Endothelial cell of umbilical vein (primary cell): ENCODE results near the gene POLR2F. TPM values are rescaled to one million over a fixed set of nuclear protein-coding genes. Genes with fewer than 3 reads are reported as not detected.

ENCODE experiments used
- BruUV-seq: library from RNA; stranded (reverse); fragments of 400-500 nt; replicated peaks from 2 replicates; lab custom pipeline; 2021; lab: Mats Ljungman, UMichigan
- CTCF ChIA-PET: fragments of 300-600, 350-600 bp; sonication (Branson Sonifier 250); formaldehyde crosslinking; loops from one replicate; lab custom pipeline; 2021; ENCODE audit warnings: antibody characterized with exemption, inconsistent platforms; lab: Charles Lee
- POLR2A ChIA-PET: fragments of 300-600, 350-600 bp; sonication (Branson Sonifier 250); formaldehyde crosslinking; loops from one replicate; lab custom pipeline; 2021; ENCODE audit warnings: antibody characterized with exemption, inconsistent platforms; lab: Charles Lee
- DNase-seq: peaks from one replicate; pipeline ENCODE4 v3.0.0-alpha.2; 2011; ENCODE audit warnings: low read depth, low spot score
- FAIRE-seq: peaks from 2 replicates; lab custom pipeline; 2011; peaks lifted over from hg19 to GRCh38; lab: Jason Lieb, UNC
- H2AFZ ChIP-seq: 2 replicates; pipeline ENCODE4 v1.6.0; 2012; ENCODE audit warnings: low read depth, low read length, control low read depth, inconsistent platforms
- H3K27ac ChIP-seq: 2 replicates; pipeline ENCODE4 v1.5.1; 2011; ENCODE audit warnings: low read depth, mild to moderate bottlenecking, control low read depth, low read length, moderate library complexity; ENCODE audit not compliant: insufficient read depth
- H3K27me3 ChIP-seq, 2 experiments: 2 replicates each; pipeline versions ENCODE4 v1.6.0 to v1.6.1; 2011; ENCODE audit warnings: low read length in 2 of 2, mixed read lengths in 1 of 2; ENCODE audit not compliant: control insufficient read depth in 2 of 2, insufficient read depth in 2 of 2
- H3K36me3 ChIP-seq, 2 experiments: 2 replicates in 1 of 2; 3 replicates in 1 of 2; pipeline ENCODE4 v1.5.1; 2011; ENCODE audit warnings: low read length in 2 of 2, mild to moderate bottlenecking in 1 of 2, moderate library complexity in 1 of 2; ENCODE audit not compliant: control insufficient read depth in 2 of 2, insufficient read depth in 2 of 2; ENCODE audit errors: extremely low read depth in 1 of 2
- H3K4me1 ChIP-seq: 3 replicates; pipeline ENCODE4 v1.5.1; 2011; ENCODE audit warnings: mild to moderate bottlenecking, low read length; ENCODE audit not compliant: control insufficient read depth, insufficient read depth; ENCODE audit errors: extremely low read depth
- H3K4me2 ChIP-seq: 2 replicates; pipeline ENCODE4 v1.6.1; 2011; ENCODE audit warnings: low read length, control low read depth, mixed read lengths; ENCODE audit not compliant: insufficient read depth
- H3K4me3 ChIP-seq, 3 experiments: fragments of 200-600 bp in 1 of 3; sonication (generic), shearing (Covaris generic) in 1 of 3; replicated peaks in 1 of 3; 2 replicates each; pipeline ENCODE4 v1.5.1; 2011 to 2016; ENCODE audit warnings: control low read depth in 3 of 3, low read length in 3 of 3, mild to moderate bottlenecking in 2 of 3, inconsistent platforms in 1 of 3, low read depth in 1 of 3, moderate library complexity in 1 of 3; ENCODE audit not compliant: insufficient read depth in 1 of 3
- H3K79me2 ChIP-seq: 2 replicates; pipeline ENCODE4 v1.6.0; 2012; ENCODE audit warnings: low read length, inconsistent platforms; ENCODE audit not compliant: control insufficient read depth, insufficient read depth
- H3K9ac ChIP-seq: replicated peaks from 2 replicates; pipeline ENCODE3; 2011; ENCODE audit warnings: low read length, control low read depth; ENCODE audit not compliant: insufficient read depth; ENCODE audit errors: extremely low read depth
- H3K9me1 ChIP-seq: replicated peaks from 3 replicates; pipeline ENCODE4 v1.6.0; 2011; ENCODE audit warnings: mild to moderate bottlenecking, low read length; ENCODE audit not compliant: control insufficient read depth, insufficient read depth; ENCODE audit errors: extremely low read depth
- H3K9me3 ChIP-seq: replicated peaks from 2 replicates; pipeline ENCODE4 v1.5.1; 2012; ENCODE audit warnings: low read length, inconsistent platforms; ENCODE audit not compliant: control insufficient read depth, insufficient read depth
- H4K20me1 ChIP-seq: replicated peaks from 2 replicates; pipeline ENCODE3; 2011; ENCODE audit warnings: mild to moderate bottlenecking, low read length; ENCODE audit not compliant: control insufficient read depth, insufficient read depth; ENCODE audit errors: extremely low read depth
- CTCF ChIP-seq, 2 donors: IDR thresholded peaks; 1 replicate in 1 of 2; 2 replicates in 1 of 2; pipeline ENCODE4 v1.5.1; 2011; ENCODE audit warnings: low read length in 2 of 2, mild to moderate bottlenecking in 2 of 2, moderate library complexity in 2 of 2, control low read depth in 1 of 2, inconsistent platforms in 1 of 2, low read depth in 1 of 2; ENCODE audit not compliant: insufficient read depth in 1 of 2; ENCODE audit errors: extremely low read depth in 1 of 2
- EZH2 ChIP-seq: IDR thresholded peaks from 2 replicates; pipeline ENCODE4 v1.6.1; 2012; ENCODE audit warnings: borderline replicate concordance, low read depth, mild to moderate bottlenecking, moderate library complexity, low read length, inconsistent platforms; ENCODE audit not compliant: severe bottlenecking
- FOS ChIP-seq: IDR thresholded peaks from 2 replicates; pipeline ENCODE4 v1.6.1; 2011; ENCODE audit warnings: mild to moderate bottlenecking, low read length, moderate library complexity, borderline replicate concordance; ENCODE audit not compliant: insufficient read depth
- GATA2 ChIP-seq: IDR thresholded peaks from 2 replicates; pipeline ENCODE4 v1.7.0; 2011; ENCODE audit warnings: low read depth, mild to moderate bottlenecking, moderate library complexity, mixed read lengths, low read length; ENCODE audit not compliant: insufficient read length, insufficient read depth
- MYC ChIP-seq: IDR thresholded peaks from one replicate; pipeline ENCODE4 v1.6.1; 2011; ENCODE audit warnings: mild to moderate bottlenecking, low read depth, low read length
- POLR2A ChIP-seq: IDR thresholded peaks from 2 replicates; pipeline ENCODE4 v1.6.1; 2012; ENCODE audit warnings: low read depth, mild to moderate bottlenecking, control low read depth, low read length
- POLR2AphosphoS5 ChIP-seq: IDR thresholded peaks from 2 replicates; pipeline ENCODE4 v1.6.1; 2012; ENCODE audit warnings: low read depth, mild to moderate bottlenecking, control low read depth, low read length, moderate library complexity; ENCODE audit not compliant: insufficient read depth
- dilution Hi-C: fragments of 300-500 bp; cut with MboI; formaldehyde crosslinking; loops from one replicate; pipeline ENCODE4 v1.15.0; 2019; ENCODE audit warnings: low sequenced_read_pairs; ENCODE audit not compliant: extremely low pct_ligation_motif_present
- intact Hi-C: fragments of 100-400 bp; cut with micrococcal nuclease; formaldehyde crosslinking; loops from one replicate; pipeline ENCODE4 v1.10.0; 2022
- polyA plus RNA-seq, 4 experiments: library from polyadenylated mRNA; depleted of rRNA in 3 of 4; stranded (reverse) in 3 of 4; unstranded in 1 of 4; fragments of >200 nt; gene quantifications; 2 replicates each; pipeline versions ENCODE4 v1.2.1 to v1.2.3, GENCODE V29; 2011 to 2012; ENCODE audit warnings: missing spikeins in 1 of 4
- total RNA-seq: library from RNA; stranded (reverse); gene quantifications from 2 replicates; pipeline ENCODE4 v1.2.3, GENCODE V29; 2021

The POLR2F gene
- total and polyA plus RNA-seq, 2 donors (not counting 3 experiments of a cell fraction or from before 2014, with no cell fraction given), result 106 to 112 TPM

- FAIRE-seq (no peak), DNase-seq (no peak)
- H4K20me1 ChIP-seq, result no peaks in the 10 kb centered on the region
- no peaks in the 10 kb centered on the region for H3K27me3 ChIP-seq
- dilution Hi-C loops, result no loop called here
- no peaks in the 10 kb centered on the region for H3K9me1 ChIP-seq
- intact Hi-C loops, result no loop called here
- H3K36me3 ChIP-seq, result no peaks in the 10 kb centered on the region
- TF ChIP-seq CTCF (IDR thresholded peaks at IDR 0.05; ENCODE audit: extremely low read depth in 1 of 2, insufficient read depth in 1 of 2, low read depth in 1 of 2, low read length in 2 of 2) (no peak), POLR2AphosphoS5 (no peak), MYC (no peak), GATA2 (no peak), FOS (no peak), EZH2 (no peak), POLR2A (no peak)
- ChIA-PET CTCF (no interaction called here), POLR2A (no interaction called here)
- no peaks in the 10 kb centered on the region for H3K4me1 ChIP-seq
- no peak overlapping the region for H3K9ac ChIP-seq
- BruUV-seq, result no TSS peak
- H3K9me3 ChIP-seq, result no peaks in the 10 kb centered on the region
- no peak overlapping the region for H3K4me3 ChIP-seq
- H3K4me2 ChIP-seq, result no peak overlapping the region
- no peaks in the 10 kb centered on the region for H3K79me2 ChIP-seq
- no peak overlapping the region for H3K27ac ChIP-seq
- no peak overlapping the region for H2AFZ ChIP-seq
Observed at GRCh38 chr22:37986371-37986770, 32.9 kb downstream of the POLR2F start.
